Astrocyte (in vitro differentiated cells and primary cell): ENCODE measurements around the gene TKT.

Source experiments
- EZH2 ChIP-seq: IDR thresholded peaks from 2 replicates; pipeline ENCODE4 v1.6.1; 2012; ENCODE audit warnings: mild to moderate bottlenecking, low read length, inconsistent platforms; ENCODE audit not compliant: insufficient read depth
- TF ChIP-seq, protein P1 (sequence below): IDR thresholded peaks from 2 replicates; pipeline ENCODE4 v1.5.1; 2011; ENCODE audit warnings: low read depth, mild to moderate bottlenecking, inconsistent platforms, low read length, moderate library complexity; ENCODE audit not compliant: insufficient read depth

- TF ChIP-seq, protein P1, sequence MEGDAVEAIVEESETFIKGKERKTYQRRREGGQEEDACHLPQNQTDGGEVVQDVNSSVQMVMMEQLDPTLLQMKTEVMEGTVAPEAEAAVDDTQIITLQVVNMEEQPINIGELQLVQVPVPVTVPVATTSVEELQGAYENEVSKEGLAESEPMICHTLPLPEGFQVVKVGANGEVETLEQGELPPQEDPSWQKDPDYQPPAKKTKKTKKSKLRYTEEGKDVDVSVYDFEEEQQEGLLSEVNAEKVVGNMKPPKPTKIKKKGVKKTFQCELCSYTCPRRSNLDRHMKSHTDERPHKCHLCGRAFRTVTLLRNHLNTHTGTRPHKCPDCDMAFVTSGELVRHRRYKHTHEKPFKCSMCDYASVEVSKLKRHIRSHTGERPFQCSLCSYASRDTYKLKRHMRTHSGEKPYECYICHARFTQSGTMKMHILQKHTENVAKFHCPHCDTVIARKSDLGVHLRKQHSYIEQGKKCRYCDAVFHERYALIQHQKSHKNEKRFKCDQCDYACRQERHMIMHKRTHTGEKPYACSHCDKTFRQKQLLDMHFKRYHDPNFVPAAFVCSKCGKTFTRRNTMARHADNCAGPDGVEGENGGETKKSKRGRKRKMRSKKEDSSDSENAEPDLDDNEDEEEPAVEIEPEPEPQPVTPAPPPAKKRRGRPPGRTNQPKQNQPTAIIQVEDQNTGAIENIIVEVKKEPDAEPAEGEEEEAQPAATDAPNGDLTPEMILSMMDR: no peak
- TF ChIP-seq EZH2: no peak
These were observed 56.0 kb downstream of the TKT start for GRCh38 chr3:53199834-53200233.
